H1 (cell line): ENCODE results near the gene RNASEH2A. TPM values are rescaled to one million over a fixed set of nuclear protein-coding genes. Genes with fewer than 3 reads are reported as not detected.

Source experiments
- CTCF ChIA-PET: fragments of 300-600 bp; sonication (Branson Sonifier 250); formaldehyde crosslinking; loops from one replicate; lab custom pipeline; 2021; ENCODE audit not compliant: partially characterized antibody; lab: Charles Lee
- POLR2A ChIA-PET: fragments of 300-600 bp; sonication (Branson Sonifier 250); formaldehyde crosslinking; loops from one replicate; lab custom pipeline; 2021; ENCODE audit warnings: inconsistent platforms; ENCODE audit not compliant: partially characterized antibody; lab: Charles Lee
- DNase-seq, 2 experiments: peaks; one replicate each; pipeline versions ENCODE4 v3.0.0 to v3.0.0-alpha.2; 2010 to 2022; ENCODE audit warnings: low spot score in 2 of 2, low read depth in 1 of 2, mixed read lengths in 1 of 2
- FAIRE-seq: peaks from 2 replicates; lab custom pipeline; 2011; peaks lifted over from hg19 to GRCh38; lab: Jason Lieb, UNC
- H2AFZ ChIP-seq: 2 replicates; pipeline ENCODE4 v1.8.1; 2012; ENCODE audit warnings: low read length, inconsistent platforms
- H2AK5ac ChIP-seq: 2 replicates; pipeline ENCODE4 v1.6.1; 2013; ENCODE audit warnings: low read depth, low read length
- H2BK120ac ChIP-seq: replicated peaks from 2 replicates; pipeline ENCODE3; 2013; ENCODE audit warnings: low read depth, low read length, inconsistent platforms
- H2BK12ac ChIP-seq: 2 replicates; pipeline ENCODE4 v1.6.1; 2013; ENCODE audit warnings: low read depth, low read length
- H2BK15ac ChIP-seq: 2 replicates; pipeline ENCODE4 v1.6.1; 2013; ENCODE audit warnings: low read length
- H2BK20ac ChIP-seq: 2 replicates; pipeline ENCODE4 v1.6.1; 2013; ENCODE audit warnings: low read length
- H2BK5ac ChIP-seq: 2 replicates; pipeline ENCODE4 v1.6.1; 2013; ENCODE audit warnings: low read depth, low read length
- H3K14ac ChIP-seq: 2 replicates; pipeline ENCODE4 v1.6.1; 2013; ENCODE audit warnings: inconsistent platforms; ENCODE audit not compliant: insufficient read length
- H3K18ac ChIP-seq: 2 replicates; pipeline ENCODE4 v1.6.1; 2013; ENCODE audit warnings: low read length; ENCODE audit errors: extremely low read depth
- H3K23ac ChIP-seq: 2 replicates; pipeline ENCODE4 v1.6.1; 2013; ENCODE audit warnings: inconsistent platforms; ENCODE audit not compliant: insufficient read length
- H3K23me2 ChIP-seq: 2 replicates; pipeline ENCODE4 v1.6.1; 2013; ENCODE audit warnings: low read depth, low read length
- H3K27ac ChIP-seq: 2 replicates; pipeline ENCODE4 v1.6.1; 2011; ENCODE audit warnings: low read depth, low read length, inconsistent platforms
- H3K27me3 ChIP-seq, 4 experiments: replicated peaks in 1 of 4; 1 replicate in 1 of 4; 2 replicates in 3 of 4; pipeline versions ENCODE4 v1.6.1 to v1.8.1; 2011 to 2013; ENCODE audit warnings: low read length in 3 of 4, mild to moderate bottlenecking in 3 of 4, inconsistent platforms in 2 of 4, mixed read lengths in 2 of 4, moderate library complexity in 1 of 4; ENCODE audit not compliant: control insufficient read depth in 3 of 4, insufficient read depth in 3 of 4; ENCODE audit errors: extremely low read depth in 1 of 4
- H3K36me3 ChIP-seq, 4 experiments: 2 replicates each; pipeline versions ENCODE4 v1.6.1 to v1.8.1; 2011 to 2013; ENCODE audit warnings: mild to moderate bottlenecking in 4 of 4, low read length in 3 of 4, moderate library complexity in 2 of 4, control low read depth in 1 of 4, inconsistent platforms in 1 of 4; ENCODE audit not compliant: insufficient read depth in 4 of 4, control insufficient read depth in 2 of 4
- H3K4ac ChIP-seq: replicated peaks from 2 replicates; pipeline ENCODE3; 2013; ENCODE audit warnings: low read length, low read depth, mixed read lengths, inconsistent platforms; ENCODE audit not compliant: insufficient read length
- H3K4me1 ChIP-seq, 4 experiments: replicated peaks in 1 of 4; 1 replicate in 1 of 4; 2 replicates in 3 of 4; pipeline versions ENCODE4 v1.6.1 to v1.8.1; 2011 to 2013; ENCODE audit warnings: low read length in 3 of 4, inconsistent platforms in 2 of 4, mixed read lengths in 1 of 4; ENCODE audit not compliant: insufficient read depth in 4 of 4, control insufficient read depth in 3 of 4
- H3K4me2 ChIP-seq, 2 experiments: 2 replicates each; pipeline versions ENCODE4 v1.6.1 to v1.8.1; 2011 to 2013; ENCODE audit warnings: low read depth in 2 of 2, low read length in 2 of 2, control low read depth in 1 of 2, inconsistent platforms in 1 of 2, mild to moderate bottlenecking in 1 of 2; ENCODE audit not compliant: insufficient read depth in 1 of 2
- H3K4me3 ChIP-seq, 4 experiments: fragments of 200-600, 300-600 bp in 1 of 4; sonication (generic), shearing (Covaris generic), sonication (Bioruptor Twin) in 1 of 4; 2 replicates each; pipeline versions ENCODE4 v1.5.1 to v1.8.1; 2011 to 2016; ENCODE audit warnings: low read length in 4 of 4, low read depth in 3 of 4, control low read depth in 2 of 4, inconsistent platforms in 2 of 4, mild to moderate bottlenecking in 2 of 4, mixed read lengths in 1 of 4, moderate library complexity in 1 of 4; ENCODE audit not compliant: insufficient read depth in 2 of 4; ENCODE audit errors: extremely low read depth in 1 of 4
- H3K56ac ChIP-seq: replicated peaks from 2 replicates; pipeline ENCODE3; 2013; ENCODE audit warnings: low read depth, mild to moderate bottlenecking, mixed read lengths, low read length, inconsistent platforms; ENCODE audit not compliant: insufficient read length
- H3K79me1 ChIP-seq: 2 replicates; pipeline ENCODE4 v1.6.1; 2013; ENCODE audit warnings: low read depth, low read length, control low read depth
- H3K79me2 ChIP-seq, 2 experiments: 2 replicates each; pipeline versions ENCODE4 v1.6.1 to v1.8.1; 2012 to 2013; ENCODE audit warnings: low read length in 2 of 2, mild to moderate bottlenecking in 2 of 2, inconsistent platforms in 1 of 2; ENCODE audit not compliant: insufficient read depth in 2 of 2, control insufficient read depth in 1 of 2
- H3K9ac ChIP-seq, 4 experiments: replicated peaks in 1 of 4; 1 replicate in 1 of 4; 2 replicates in 3 of 4; pipeline versions ENCODE4 v1.6.1 to v1.8.1; 2011 to 2013; ENCODE audit warnings: low read depth in 3 of 4, low read length in 3 of 4, control low read depth in 2 of 4, mild to moderate bottlenecking in 2 of 4, moderate library complexity in 2 of 4, inconsistent platforms in 1 of 4; ENCODE audit errors: extremely low read depth in 1 of 4
- H3K9me3 ChIP-seq, 2 experiments: 2 replicates each; pipeline versions ENCODE4 v1.6.1 to v1.8.1; 2012 to 2013; ENCODE audit warnings: mild to moderate bottlenecking in 2 of 2, moderate library complexity in 2 of 2, control low read depth in 1 of 2, inconsistent platforms in 1 of 2, low read depth in 1 of 2, low read length in 1 of 2, mixed read lengths in 1 of 2; ENCODE audit not compliant: insufficient read depth in 2 of 2
- H4K20me1 ChIP-seq, 2 experiments: replicated peaks in 1 of 2; 2 replicates each; pipeline versions ENCODE3 to v1.8.1; 2011 to 2013; ENCODE audit warnings: inconsistent platforms in 2 of 2, low read length in 2 of 2, mild to moderate bottlenecking in 1 of 2; ENCODE audit not compliant: insufficient read depth in 2 of 2, control insufficient read depth in 1 of 2
- H4K5ac ChIP-seq: 2 replicates; pipeline ENCODE4 v1.6.1; 2013; ENCODE audit warnings: low read length, low read depth, mixed read lengths, inconsistent platforms; ENCODE audit not compliant: insufficient read length
- H4K8ac ChIP-seq: 2 replicates; pipeline ENCODE4 v1.8.0; 2013; ENCODE audit warnings: mild to moderate bottlenecking, moderate library complexity, low read length, inconsistent platforms; ENCODE audit not compliant: insufficient read depth; ENCODE audit errors: extremely low read depth
- H4K91ac ChIP-seq: replicated peaks from 2 replicates; pipeline ENCODE3; 2013; ENCODE audit warnings: low read length, mixed read lengths, inconsistent platforms; ENCODE audit not compliant: insufficient read length
- SAP30 ChIP-seq: fragments of 300-600 bp; sonication (generic); IDR thresholded peaks from 2 replicates; pipeline ENCODE4 v1.7.1; 2012; ENCODE audit warnings: low read length, moderate library complexity, mild to moderate bottlenecking, inconsistent platforms; ENCODE audit not compliant: insufficient read depth, insufficient replicate concordance
- WGBS, 2 experiments: shearing (Covaris generic) in 1 of 2; methylation state at CpG; one replicate each; pipeline versions ENCODE4 v1.1.6 to v1.1.7; 2013 to 2015; ENCODE audit warnings: low lambda C conversion rate in 2 of 2, mixed read lengths in 2 of 2, inconsistent platforms in 1 of 2, low coverage in 1 of 2, missing lambda C conversion rate in 1 of 2; ENCODE audit not compliant: insufficient replicate concordance in 2 of 2, insufficient coverage in 1 of 2, insufficient read length in 1 of 2; ENCODE audit errors: extremely low coverage in 1 of 2, missing lambda C conversion rate in 1 of 2; 5-methylcytosine and 5-hydroxymethylcytosine counted together
- polyA plus RNA-seq, 7 experiments: library from polyadenylated mRNA; depleted of rRNA in 3 of 7; stranded (reverse) in 5 of 7; unstranded in 2 of 7; fragments of >200 nt in 5 of 7; fragments of 200-250 nt in 2 of 7; gene quantifications; 1 replicate in 5 of 7; 2 replicates in 1 of 7; 4 replicates in 1 of 7; pipeline versions ENCODE4 v1.2.1 to v1.2.3, GENCODE V29; 2011 to 2013; ENCODE audit warnings: missing spikeins in 2 of 7, mixed read lengths in 2 of 7
- total RNA-seq: library from RNA; stranded (reverse); fragmentation: NEBNext Ultra II Directional; extraction: Animal tissue kit (Norgen Biotek cat#: 25700); gene quantifications from 2 replicates; pipeline ENCODE4 v1.2.1, GENCODE V29; 2021
- TF ChIP-seq, protein P1 (sequence below): IDR thresholded peaks from 2 replicates; pipeline ENCODE4 v1.6.1; 2011; ENCODE audit warnings: low read length, improper control_type of control experiment

The RNASEH2A gene
- total and polyA plus RNA-seq, 2 of the 8 experiments (the other 6 are each of a cell fraction or from before 2014, with no cell fraction given): 67.5 to 120 TPM

DNA sequence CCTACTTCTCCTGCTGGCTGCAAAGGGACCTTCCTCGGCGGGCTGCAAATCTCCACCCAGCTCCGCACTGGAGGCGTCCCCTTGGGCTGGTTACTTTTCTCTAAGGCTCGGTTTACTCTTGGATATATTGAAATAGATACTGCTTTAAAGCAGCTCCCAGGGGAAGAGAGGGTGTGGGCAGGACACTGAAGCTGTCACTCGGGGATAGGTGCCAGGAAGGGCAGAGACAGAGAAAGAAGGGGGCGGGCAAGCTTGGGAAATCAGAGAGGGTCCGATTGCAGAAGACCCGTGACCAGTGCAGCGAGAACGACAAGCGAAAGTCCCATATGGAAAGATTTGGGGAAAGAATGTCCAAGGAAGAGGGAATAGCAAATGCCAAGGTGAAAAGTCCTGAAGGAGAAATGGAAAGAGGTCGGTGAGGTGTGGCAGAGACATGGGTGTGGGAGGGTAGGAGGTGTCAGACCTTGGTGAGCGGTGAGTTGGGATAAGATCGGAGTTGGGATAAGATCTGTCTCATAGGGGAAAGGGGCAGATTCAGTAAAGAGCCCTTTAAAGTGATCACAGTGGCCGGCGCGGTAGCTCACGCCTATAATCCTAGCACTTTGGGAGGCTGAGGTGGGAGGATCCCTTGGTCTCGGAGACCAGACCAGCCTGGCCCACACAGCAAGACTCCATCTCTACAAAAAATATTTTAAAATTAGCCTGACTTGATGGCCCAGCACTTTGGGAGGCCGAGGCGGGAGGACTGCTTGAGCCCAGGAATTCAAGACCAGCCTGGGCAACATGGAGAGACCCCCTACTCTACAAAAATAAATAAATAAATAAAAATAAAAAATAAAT is 3.9 kb upstream of the RNASEH2A start:
- no peak overlapping the region for H3K23ac ChIP-seq
- H3K79me1 ChIP-seq: peaks cover 7% of the 10 kb centered on the region
- peaks cover 0 to 4% (median under 1%) of the 10 kb centered on the region in 4 experiments; a peak in 2 of 7 replicates for H3K27me3 ChIP-seq
- H4K91ac ChIP-seq: peak overlapping the region; percentile 46
- DNase-seq (no peak), FAIRE-seq (no peak)
- no peaks in the 10 kb centered on the region for H3K9me3 ChIP-seq
- no peak overlapping the region for H2BK15ac ChIP-seq
- H2BK5ac ChIP-seq: no peak overlapping the region
- peak overlapping the region; percentile 11 for H3K56ac ChIP-seq
- H2AFZ ChIP-seq: peak overlapping the region; percentile 73; the same call in 1 of the 2 replicates
- no peak overlapping the region for H3K14ac ChIP-seq
- H3K9ac ChIP-seq: no peak overlapping the region; a peak in 1 of 7 replicates
- peaks cover 8 to 19% (median 14%) of the 10 kb centered on the region in 4 experiments; a peak in 7 of 8 replicates for H3K36me3 ChIP-seq
- TF ChIP-seq SAP30: peak; percentile 12
- TF ChIP-seq, protein P1, sequence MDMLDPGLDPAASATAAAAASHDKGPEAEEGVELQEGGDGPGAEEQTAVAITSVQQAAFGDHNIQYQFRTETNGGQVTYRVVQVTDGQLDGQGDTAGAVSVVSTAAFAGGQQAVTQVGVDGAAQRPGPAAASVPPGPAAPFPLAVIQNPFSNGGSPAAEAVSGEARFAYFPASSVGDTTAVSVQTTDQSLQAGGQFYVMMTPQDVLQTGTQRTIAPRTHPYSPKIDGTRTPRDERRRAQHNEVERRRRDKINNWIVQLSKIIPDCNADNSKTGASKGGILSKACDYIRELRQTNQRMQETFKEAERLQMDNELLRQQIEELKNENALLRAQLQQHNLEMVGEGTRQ: no peak
- peaks cover 0 to 20% (median 13%) of the 10 kb centered on the region in 4 experiments; a peak in 6 of 7 replicates for H3K4me1 ChIP-seq
- no peak overlapping the region for H2BK120ac ChIP-seq
- H4K8ac ChIP-seq: no peak overlapping the region; the same call in 1 of the 2 replicates
- no peak overlapping the region for H2AK5ac ChIP-seq
- H3K23me2 ChIP-seq: peaks cover 18% of the 10 kb centered on the region; the same call in 1 of the 2 replicates
- H3K18ac ChIP-seq: no peak overlapping the region
- peaks cover 0 to 16% of the 10 kb centered on the region in 2 experiments; a peak in 2 of 4 replicates for H3K79me2 ChIP-seq
- CTCF ChIA-PET: interaction anchor here (0.6 to 17.9 kb wide), 13 partner anchors 11 to 89 kb away, joined by 3 to 288 read pairs (median 5); partner anchors contain the start of gene JUNB
- H3K4ac ChIP-seq: no peak overlapping the region
- peak overlapping the region; percentile 85 to 98 (median 97) for H3K4me3 ChIP-seq
- peaks cover 0 to 6% of the 10 kb centered on the region in 2 experiments for H4K20me1 ChIP-seq
- no peak overlapping the region for H4K5ac ChIP-seq
- POLR2A ChIA-PET: interaction anchor here (0.6 to 15.2 kb wide), 15 partner anchors 10 to 1359 kb away, joined by 3 to 317 read pairs (median 3); partner anchors contain the start of genes HOOK2, JUNB and TRIR
- 58% methylated on average over 22 of the region's 22 CpGs; no CpG with 5 or more reads in 1 of the 2 experiments for WGBS, 2 experiments
- H2BK12ac ChIP-seq: no peak overlapping the region
- 0 out of 2 replicates have a peak overlapping the region, but pooled peaks have one; percentile 3 for H3K27ac ChIP-seq
- peak overlapping the region; percentile 91 to 92 for H3K4me2 ChIP-seq
- no peak overlapping the region for H2BK20ac ChIP-seq
